ENCODE results near the gene UGT1A9.

Gene UGT1A9

GRCh38 chr2:233764264-233764663 is 92.6 kb downstream of the UGT1A9 start:
- peaks cover 0 to 4% (median 0%) of the 10 kb centered on the region in 11 experiments; a peak in 2 of 22 replicates for H3K9me3 ChIP-seq (replicated peaks in 1 of 11)
- peaks cover 0 to 26% (median 0%) of the 10 kb centered on the region in 10 experiments; a peak in 8 of 20 replicates for H3K4me1 ChIP-seq
- no peak for TF ChIP-seq Cebpa-rat (IDR thresholded peaks at IDR 0.05)
- peak overlapping the region in 2 of 11 experiments; percentile 7 to 10; a peak in 1 of 22 replicates for H3K27ac ChIP-seq
- peak overlapping the region in 4 of 11 experiments; percentile 38 to 72 (median 64); a peak in 7 of 22 replicates for H3K4me2 ChIP-seq
- H3K4me3 ChIP-seq, result no peak overlapping the region
- no peak overlapping the region for H3K9ac ChIP-seq
- no peaks in the 10 kb centered on the region for H4K20me1 ChIP-seq
- no peaks in the 10 kb centered on the region for H3K36me3 ChIP-seq
- H3K27me3 ChIP-seq, result no peaks in the 10 kb centered on the region

- Histone ChIP-seq H3K4me2 (peak overlapping the region in 4 of 11 experiments; percentile 38 to 72 (median 64); a peak in 7 of 22 replicates), H3K27me3 (no peaks in the 10 kb centered on the region), H3K9me3 (replicated peaks in 1 of 11) (0 out of 22 replicates have a peak, but pooled peaks cover 0 to 4% (median 0%) of the 10 kb centered on the region in 11 experiments), H3K27ac (peak overlapping the region in 2 of 11 experiments; percentile 7 to 10; a peak in 1 of 22 replicates), H3K4me3 (no peak overlapping the region), H3K36me3 (no peaks in the 10 kb centered on the region), H4K20me1 (no peaks in the 10 kb centered on the region), H3K9ac (no peak overlapping the region), H3K4me1 (peaks cover 0 to 26% (median 0%) of the 10 kb centered on the region in 10 experiments; a peak in 8 of 20 replicates)
- TF ChIP-seq Cebpa-rat (IDR thresholded peaks at IDR 0.05), result no peak
These were observed 93.1 kb downstream of the UGT1A9 start for GRCh38 chr2:233764761-233765160.

GRCh38 chr2:233766416-233766815 is 94.7 kb downstream of the UGT1A9 start:
- no peak for TF ChIP-seq Cebpa-rat (IDR thresholded peaks at IDR 0.05)
- H3K4me1 ChIP-seq, result peaks cover 0 to 26% (median 0%) of the 10 kb centered on the region in 10 experiments; a peak in 8 of 20 replicates
- no peak overlapping the region; a peak in 1 of 22 replicates for H3K4me2 ChIP-seq
- no peaks in the 10 kb centered on the region for H3K27me3 ChIP-seq
- H3K27ac ChIP-seq, result no peak overlapping the region
- 0 out of 22 replicates have a peak, but pooled peaks cover 0 to 4% (median 0%) of the 10 kb centered on the region in 11 experiments for H3K9me3 ChIP-seq (replicated peaks in 1 of 11)
- no peak overlapping the region for H3K9ac ChIP-seq
- no peak overlapping the region for H3K4me3 ChIP-seq
- no peaks in the 10 kb centered on the region for H3K36me3 ChIP-seq
- no peaks in the 10 kb centered on the region for H4K20me1 ChIP-seq

- Histone ChIP-seq H3K36me3 (no peaks in the 10 kb centered on the region), H3K4me1 (peaks cover 0 to 26% (median 0%) of the 10 kb centered on the region in 10 experiments; a peak in 8 of 20 replicates), H3K4me2 (no peak overlapping the region), H3K4me3 (no peak overlapping the region), H3K27me3 (no peaks in the 10 kb centered on the region), H4K20me1 (no peaks in the 10 kb centered on the region), H3K9ac (no peak overlapping the region), H3K27ac (no peak overlapping the region), H3K9me3 (replicated peaks in 1 of 11) (0 out of 22 replicates have a peak, but pooled peaks cover 0 to 4% (median 0%) of the 10 kb centered on the region in 11 experiments)
- no peak for TF ChIP-seq Cebpa-rat (IDR thresholded peaks at IDR 0.05)
These were observed 96.4 kb downstream of the UGT1A9 start for GRCh38 chr2:233768076-233768475.

- Histone ChIP-seq H3K27me3 (no peaks in the 10 kb centered on the region), H3K9me3 (replicated peaks in 1 of 11) (0 out of 22 replicates have a peak, but pooled peaks cover 0 to 4% (median 0%) of the 10 kb centered on the region in 11 experiments), H3K4me1 (peaks cover 0 to 17% (median 0%) of the 10 kb centered on the region in 10 experiments; a peak in 8 of 20 replicates), H3K9ac (no peak overlapping the region), H3K27ac (no peak overlapping the region), H3K36me3 (no peaks in the 10 kb centered on the region), H3K4me3 (no peak overlapping the region), H3K4me2 (no peak overlapping the region), H4K20me1 (no peaks in the 10 kb centered on the region)
- TF ChIP-seq Cebpa-rat (IDR thresholded peaks at IDR 0.05), result no peak
These were observed 97.6 kb downstream of the UGT1A9 start for GRCh38 chr2:233769260-233769659.

GRCh38 chr2:233772153-233772552 is 100.5 kb downstream of the UGT1A9 start:
- Histone ChIP-seq H3K36me3 (no peaks in the 10 kb centered on the region; a peak in 2 of 22 replicates), H4K20me1 (no peaks in the 10 kb centered on the region)
- no peak for TF ChIP-seq Cebpa-rat (IDR thresholded peaks at IDR 0.05)

GRCh38 chr2:233772583-233772982 is 100.9 kb downstream of the UGT1A9 start:
- no peak for TF ChIP-seq Cebpa-rat (IDR thresholded peaks at IDR 0.05)
- Histone ChIP-seq H3K36me3 (no peaks in the 10 kb centered on the region; a peak in 2 of 22 replicates), H4K20me1 (no peaks in the 10 kb centered on the region), H3K4me3 (no peak overlapping the region), H3K4me1 (no peaks in the 10 kb centered on the region), H3K9ac (no peak overlapping the region), H3K27ac (no peak overlapping the region), H3K9me3 (replicated peaks in 1 of 11) (peaks cover 20 to 29% (median 25%) of the 10 kb centered on the region in 11 experiments), H3K4me2 (no peak overlapping the region), H3K27me3 (no peaks in the 10 kb centered on the region)

More at GRCh38 chr2:233772153-233772552, 100.5 kb downstream of the UGT1A9 start:
- Histone ChIP-seq H3K4me3 (no peak overlapping the region), H3K4me2 (no peak overlapping the region), H3K4me1 (no peaks in the 10 kb centered on the region), H3K27me3 (no peaks in the 10 kb centered on the region), H3K27ac (no peak overlapping the region), H3K9ac (no peak overlapping the region), H3K9me3 (replicated peaks in 1 of 11) (peaks cover 19 to 25% (median 22%) of the 10 kb centered on the region in 11 experiments)

- no peaks in the 10 kb centered on the region; a peak in 2 of 22 replicates for H3K36me3 ChIP-seq
- H3K4me1 ChIP-seq, result no peaks in the 10 kb centered on the region
- H3K27ac ChIP-seq, result no peak overlapping the region
- TF ChIP-seq Cebpa-rat (IDR thresholded peaks at IDR 0.05), result no peak
- peaks cover 21 to 40% (median 31%) of the 10 kb centered on the region in 11 experiments for H3K9me3 ChIP-seq (replicated peaks in 1 of 11)
- no peaks in the 10 kb centered on the region for H4K20me1 ChIP-seq
- H3K4me3 ChIP-seq, result no peak overlapping the region
- no peaks in the 10 kb centered on the region for H3K27me3 ChIP-seq
- no peak overlapping the region for H3K4me2 ChIP-seq
- H3K9ac ChIP-seq, result no peak overlapping the region
These were observed 102.2 kb downstream of the UGT1A9 start for GRCh38 chr2:233773854-233774253.

GRCh38 chr2:233775414-233775813 is 103.7 kb downstream of the UGT1A9 start:
- no peak for TF ChIP-seq Cebpa-rat (IDR thresholded peaks at IDR 0.05)
- no peaks in the 10 kb centered on the region for H4K20me1 ChIP-seq
- no peak overlapping the region for H3K27ac ChIP-seq
- no peaks in the 10 kb centered on the region for H3K27me3 ChIP-seq
- H3K4me1 ChIP-seq, result no peaks in the 10 kb centered on the region
- peaks cover 26 to 55% (median 42%) of the 10 kb centered on the region in 11 experiments for H3K9me3 ChIP-seq (replicated peaks in 1 of 11)
- no peak overlapping the region for H3K4me3 ChIP-seq
- H3K9ac ChIP-seq, result no peak overlapping the region
- no peaks in the 10 kb centered on the region; a peak in 2 of 22 replicates for H3K36me3 ChIP-seq
- no peak overlapping the region for H3K4me2 ChIP-seq

GRCh38 chr2:233778030-233778429 is 106.3 kb downstream of the UGT1A9 start, which contains the start of gene MROH2A:
Gene MROH2A, plus strand, starts transcription at chr2:233778330. Its CDS starts 1,029 bp downstream, at chr2:233779359.
- Histone ChIP-seq H3K27me3 (no peaks in the 10 kb centered on the region), H3K4me1 (no peaks in the 10 kb centered on the region)
- no peak for TF ChIP-seq Cebpa-rat (IDR thresholded peaks at IDR 0.05)

More at GRCh38 chr2:233778030-233778429, 106.3 kb downstream of the UGT1A9 start, which contains the start of gene MROH2A:
- Histone ChIP-seq H4K20me1 (no peaks in the 10 kb centered on the region), H3K9me3 (replicated peaks in 1 of 11) (peaks cover 31 to 61% (median 49%) of the 10 kb centered on the region in 11 experiments), H3K36me3 (no peaks in the 10 kb centered on the region; a peak in 2 of 22 replicates), H3K4me2 (no peak within 1 kb of the TSS), H3K9ac (no peak within 1 kb of the TSS), H3K27ac (no peak within 1 kb of the TSS), H3K4me3 (no peak within 1 kb of the TSS)

Data from BLaER1 treated with 17β-estradiol and CSF1 and Interleukin-3, amounts not matched to agents 10 nM and 100 nM (cell line).